Rectal smooth muscle tissue (tissue), 1 donor: Measurements from ENCODE around the gene WEE1.
A peak's percentile ranks its signal among the peaks of the same experiment; 100 is the strongest.
"Not testable (repeated sequence)": the region's sequence is repeated elsewhere in the genome, so short reads cannot be mapped to it uniquely, and the experiment has no call there.

ENCODE experiments used
- H3K27ac ChIP-seq: one replicate; pipeline ENCODE4 v1.7.0; 2013; ENCODE audit warnings: low read depth, low read length, inconsistent platforms
- H3K27me3 ChIP-seq: one replicate; pipeline ENCODE4 v1.7.0; 2013; ENCODE audit warnings: low read length; ENCODE audit not compliant: control insufficient read depth, insufficient read depth
- H3K36me3 ChIP-seq: one replicate; pipeline ENCODE4 v1.7.0; 2013; ENCODE audit warnings: low read length; ENCODE audit not compliant: control insufficient read depth, insufficient read depth
- H3K4me1 ChIP-seq: one replicate; pipeline ENCODE4 v1.7.0; 2013; ENCODE audit warnings: low read length; ENCODE audit not compliant: control insufficient read depth, insufficient read depth
- H3K4me3 ChIP-seq: one replicate; pipeline ENCODE4 v1.7.0; 2013; ENCODE audit warnings: low read length
- H3K9ac ChIP-seq: one replicate; pipeline ENCODE4 v1.7.0; 2013; ENCODE audit warnings: low read length

WEE1 gene

GRCh38 chr11:9535189-9535781, 38.2 kb upstream of the WEE1 start:
- no peaks in the 10 kb centered on the region for H3K4me1 ChIP-seq
- H3K36me3 ChIP-seq = peaks cover 2% of the 10 kb centered on the region
- H3K4me3 ChIP-seq = no peak overlapping the region
- H3K27me3 ChIP-seq = no peaks in the 10 kb centered on the region
- no peak overlapping the region for H3K9ac ChIP-seq
- H3K27ac ChIP-seq = no peak overlapping the region

- Histone ChIP-seq H3K4me1 (no peaks in the 10 kb centered on the region), H3K27ac (no peak overlapping the region), H3K9ac (no peak overlapping the region), H3K36me3 (peaks cover 2% of the 10 kb centered on the region), H3K27me3 (no peaks in the 10 kb centered on the region), H3K4me3 (no peak overlapping the region)
Measured at GRCh38 chr11:9538548-9538947, 34.9 kb upstream of the WEE1 start.

DNA sequence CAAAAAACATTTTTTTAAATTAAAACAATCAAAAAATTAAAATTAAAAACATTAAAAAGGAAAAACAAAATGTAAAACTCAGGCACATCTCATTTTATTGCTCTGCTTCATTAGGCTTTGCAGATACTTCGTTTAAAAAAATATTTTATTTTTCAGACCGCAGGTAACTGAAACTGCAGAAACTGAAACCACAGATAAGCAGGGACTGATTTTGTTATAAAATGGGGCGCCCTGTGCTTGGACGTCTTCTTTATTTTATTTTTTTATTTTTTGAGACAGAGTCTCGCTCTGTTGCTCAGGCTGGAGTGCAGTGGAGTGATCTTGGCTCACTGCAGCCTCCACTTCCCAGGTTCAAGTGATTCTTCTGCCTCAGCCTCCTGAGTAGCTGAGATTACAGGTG, 24.3 kb upstream of the WEE1 start:
- not testable (repeated sequence) for H3K4me1 ChIP-seq, H3K27me3 ChIP-seq, H3K36me3 ChIP-seq, H3K4me3 ChIP-seq, H3K9ac ChIP-seq, H3K27ac ChIP-seq

- no peaks in the 10 kb centered on the region for H3K27me3 ChIP-seq
- H3K4me3 ChIP-seq = no peak overlapping the region
- H3K36me3 ChIP-seq = no peaks in the 10 kb centered on the region
- no peaks in the 10 kb centered on the region for H3K4me1 ChIP-seq
- H3K9ac ChIP-seq = no peak overlapping the region
- no peak overlapping the region for H3K27ac ChIP-seq
Measured at GRCh38 chr11:9550191-9550628, 23.3 kb upstream of the WEE1 start.

GRCh38 chr11:9561279-9561982, 12.0 kb upstream of the WEE1 start:
- Histone ChIP-seq H3K27ac (no peak overlapping the region), H3K27me3 (no peaks in the 10 kb centered on the region), H3K9ac (no peak overlapping the region), H3K4me3 (no peak overlapping the region), H3K36me3 (no peaks in the 10 kb centered on the region), H3K4me1 (peaks cover 13% of the 10 kb centered on the region)

DNA sequence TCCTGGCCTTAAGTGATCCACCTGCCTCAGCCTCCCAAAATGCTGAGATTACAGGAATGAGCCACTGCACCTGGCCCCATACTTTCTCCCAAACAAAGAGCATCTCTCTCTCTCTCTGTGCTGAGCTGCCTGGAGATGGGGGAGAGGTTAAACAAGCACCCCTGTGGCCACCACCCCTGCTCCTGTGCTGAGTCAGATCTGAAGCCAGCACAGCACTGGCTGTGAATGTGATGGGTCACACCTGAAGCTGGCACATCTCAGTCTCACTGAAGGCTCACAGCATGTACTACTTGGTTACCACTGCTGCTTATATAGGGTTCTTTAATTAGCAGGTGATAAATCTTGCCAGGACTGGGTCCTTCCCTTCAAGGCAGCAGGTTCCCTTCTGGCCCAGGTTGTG, 10.8 kb upstream of the WEE1 start:
- no peak overlapping the region for H3K4me3 ChIP-seq
- H3K36me3 ChIP-seq = no peaks in the 10 kb centered on the region
- H3K9ac ChIP-seq = no peak overlapping the region
- no peaks in the 10 kb centered on the region for H3K27me3 ChIP-seq
- H3K4me1 ChIP-seq = peaks cover 18% of the 10 kb centered on the region
- no peak overlapping the region for H3K27ac ChIP-seq

- H3K4me3 ChIP-seq = no peak overlapping the region
- no peak overlapping the region for H3K27ac ChIP-seq
- no peaks in the 10 kb centered on the region for H3K27me3 ChIP-seq
- no peak overlapping the region for H3K9ac ChIP-seq
- peaks cover 22% of the 10 kb centered on the region for H3K4me1 ChIP-seq
- no peaks in the 10 kb centered on the region for H3K36me3 ChIP-seq
Measured at GRCh38 chr11:9563196-9563730, 10.2 kb upstream of the WEE1 start.

GRCh38 chr11:9565822-9566560, 7.5 kb upstream of the WEE1 start:
- Histone ChIP-seq H3K27ac (peak overlapping the region; percentile 98), H3K36me3 (no peaks in the 10 kb centered on the region), H3K4me1 (peaks cover 39% of the 10 kb centered on the region), H3K4me3 (no peak overlapping the region), H3K9ac (no peak overlapping the region), H3K27me3 (no peaks in the 10 kb centered on the region)

- Histone ChIP-seq H3K27ac (peak overlapping the region; percentile 98), H3K4me1 (peaks cover 39% of the 10 kb centered on the region), H3K9ac (no peak overlapping the region)
Measured at GRCh38 chr11:9566561-9567063, 6.9 kb upstream of the WEE1 start.

GRCh38 chr11:9567401-9567800, 6.1 kb upstream of the WEE1 start:
- Histone ChIP-seq H3K4me3 (no peak overlapping the region), H3K4me1 (peaks cover 39% of the 10 kb centered on the region), H3K27me3 (no peaks in the 10 kb centered on the region), H3K36me3 (no peaks in the 10 kb centered on the region), H3K9ac (no peak overlapping the region), H3K27ac (peak overlapping the region; percentile 98)

More at GRCh38 chr11:9566561-9567063, 6.9 kb upstream of the WEE1 start:
- Histone ChIP-seq H3K36me3 (no peaks in the 10 kb centered on the region), H3K27me3 (no peaks in the 10 kb centered on the region), H3K4me3 (no peak overlapping the region)

GRCh38 chr11:9568161-9568853, 5.2 kb upstream of the WEE1 start:
- Histone ChIP-seq H3K27me3 (no peaks in the 10 kb centered on the region), H3K36me3 (no peaks in the 10 kb centered on the region), H3K9ac (no peak overlapping the region), H3K4me1 (peaks cover 39% of the 10 kb centered on the region), H3K27ac (peak overlapping the region; percentile 98), H3K4me3 (no peak overlapping the region)
